ENCODE results near the gene TENM4. TPM values are rescaled to one million over a fixed set of nuclear protein-coding genes. Genes with fewer than 3 reads are reported as not detected.

TENM4 gene
- polyA plus RNA-seq, 1 experiment: 0.39 TPM

- TF ChIP-seq, protein P1, sequence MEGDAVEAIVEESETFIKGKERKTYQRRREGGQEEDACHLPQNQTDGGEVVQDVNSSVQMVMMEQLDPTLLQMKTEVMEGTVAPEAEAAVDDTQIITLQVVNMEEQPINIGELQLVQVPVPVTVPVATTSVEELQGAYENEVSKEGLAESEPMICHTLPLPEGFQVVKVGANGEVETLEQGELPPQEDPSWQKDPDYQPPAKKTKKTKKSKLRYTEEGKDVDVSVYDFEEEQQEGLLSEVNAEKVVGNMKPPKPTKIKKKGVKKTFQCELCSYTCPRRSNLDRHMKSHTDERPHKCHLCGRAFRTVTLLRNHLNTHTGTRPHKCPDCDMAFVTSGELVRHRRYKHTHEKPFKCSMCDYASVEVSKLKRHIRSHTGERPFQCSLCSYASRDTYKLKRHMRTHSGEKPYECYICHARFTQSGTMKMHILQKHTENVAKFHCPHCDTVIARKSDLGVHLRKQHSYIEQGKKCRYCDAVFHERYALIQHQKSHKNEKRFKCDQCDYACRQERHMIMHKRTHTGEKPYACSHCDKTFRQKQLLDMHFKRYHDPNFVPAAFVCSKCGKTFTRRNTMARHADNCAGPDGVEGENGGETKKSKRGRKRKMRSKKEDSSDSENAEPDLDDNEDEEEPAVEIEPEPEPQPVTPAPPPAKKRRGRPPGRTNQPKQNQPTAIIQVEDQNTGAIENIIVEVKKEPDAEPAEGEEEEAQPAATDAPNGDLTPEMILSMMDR (IDR thresholded peaks at IDR 0.05; ENCODE audit: insufficient read depth, low read depth, low read length): no peak
- POLR2A ChIA-PET: no interaction called here
- Histone ChIP-seq H3K36me3 (ENCODE audit: control insufficient read depth, insufficient read depth, low read length) (no peaks in the 10 kb centered on the region), H3K4me3 (ENCODE audit: low read depth, low read length) (no peak overlapping the region), H3K27me3 (ENCODE audit: control insufficient read depth, insufficient read depth, low read length) (no peaks in the 10 kb centered on the region)
- no peak for DNase-seq (ENCODE audit: low read depth)
- CTCF ChIA-PET: interaction anchor here (1.4 kb wide), 1 partner anchor 10 kb away, joined by 4 read pairs; no protein-coding TSS in a partner anchor
Observed at GRCh38 chr11:78833237-78833636, 607.6 kb downstream of the TENM4 start.

DNA sequence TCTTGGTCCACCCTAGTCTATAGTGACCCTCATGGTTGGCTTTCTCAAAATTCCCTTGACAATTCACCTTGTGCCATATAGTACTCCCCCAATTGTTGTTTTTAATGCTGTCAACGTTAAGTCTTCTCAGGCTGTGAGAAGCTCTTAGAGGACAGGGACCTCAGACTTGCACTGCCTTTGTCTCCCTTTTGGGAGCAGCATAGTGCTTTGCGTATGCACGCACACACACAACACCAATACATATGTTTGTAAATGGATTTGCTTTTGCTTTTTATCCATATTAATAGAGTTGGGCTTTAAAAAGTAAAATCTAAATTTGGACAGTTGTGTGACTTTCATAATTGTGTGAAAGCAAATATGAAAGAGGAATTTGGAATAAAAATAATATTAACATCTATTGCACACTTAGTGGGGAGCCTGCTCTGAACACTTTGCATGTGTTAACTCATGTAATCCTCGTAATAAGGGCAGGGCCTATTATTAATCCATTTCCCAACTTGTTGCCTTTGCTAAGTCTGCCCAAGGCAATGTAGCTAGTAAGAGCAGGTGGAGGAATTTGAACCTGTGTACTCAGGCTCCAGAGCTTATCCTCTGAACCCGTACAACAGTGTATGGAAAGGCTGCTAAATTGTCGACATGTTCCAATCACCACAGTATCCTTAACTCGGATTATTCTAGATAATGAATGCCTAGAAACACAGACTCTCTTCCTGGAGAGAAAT lies 608.4 kb downstream of the TENM4 start:
- CTCF ChIA-PET: interaction anchor here (1.2 to 1.6 kb wide), 4 partner anchors 9 to 187 kb away, joined by 3 to 6 read pairs (median 4); no protein-coding TSS in a partner anchor
- TF ChIP-seq, protein P1 (IDR thresholded peaks at IDR 0.05; ENCODE audit: insufficient read depth, low read depth, low read length): no peak
- Histone ChIP-seq H3K27me3 (ENCODE audit: control insufficient read depth, insufficient read depth, low read length) (no peaks in the 10 kb centered on the region), H3K36me3 (ENCODE audit: control insufficient read depth, insufficient read depth, low read length) (no peaks in the 10 kb centered on the region), H3K4me3 (ENCODE audit: low read depth, low read length) (no peak overlapping the region)
- POLR2A ChIA-PET: no interaction called here
- no peak for DNase-seq (ENCODE audit: low read depth)

DNA sequence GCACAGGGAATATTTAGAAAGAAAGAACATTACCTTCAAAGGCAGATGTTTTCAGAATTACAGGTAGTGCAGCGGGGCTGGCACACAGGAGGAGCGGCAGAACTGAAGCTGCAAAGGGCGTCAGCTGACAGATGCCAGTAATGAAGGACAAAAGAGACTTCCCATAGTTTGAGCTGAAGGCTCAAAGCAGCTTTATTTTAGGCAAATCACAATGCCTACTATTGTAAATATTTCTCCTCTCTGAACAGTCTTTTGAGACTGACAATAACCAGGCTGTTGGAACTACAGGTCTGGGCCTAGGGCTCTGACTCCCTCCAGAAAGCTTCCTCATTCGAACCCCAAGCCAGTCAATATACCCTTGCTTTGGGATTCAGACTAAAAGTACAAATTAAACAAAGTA lies 609.3 kb downstream of the TENM4 start:
- Histone ChIP-seq H3K4me3 (ENCODE audit: low read depth, low read length) (no peak overlapping the region), H3K27me3 (ENCODE audit: control insufficient read depth, insufficient read depth, low read length) (no peaks in the 10 kb centered on the region), H3K36me3 (ENCODE audit: control insufficient read depth, insufficient read depth, low read length) (no peaks in the 10 kb centered on the region)
- TF ChIP-seq, protein P1 (IDR thresholded peaks at IDR 0.05; ENCODE audit: insufficient read depth, low read depth, low read length): no peak
- ChIA-PET CTCF (interaction anchor here (1.2 to 1.6 kb wide), 4 partner anchors 8 to 186 kb away, joined by 3 to 6 read pairs (median 4); no protein-coding TSS in a partner anchor), POLR2A (no interaction called here)
- no peak for DNase-seq (ENCODE audit: low read depth)

DNA sequence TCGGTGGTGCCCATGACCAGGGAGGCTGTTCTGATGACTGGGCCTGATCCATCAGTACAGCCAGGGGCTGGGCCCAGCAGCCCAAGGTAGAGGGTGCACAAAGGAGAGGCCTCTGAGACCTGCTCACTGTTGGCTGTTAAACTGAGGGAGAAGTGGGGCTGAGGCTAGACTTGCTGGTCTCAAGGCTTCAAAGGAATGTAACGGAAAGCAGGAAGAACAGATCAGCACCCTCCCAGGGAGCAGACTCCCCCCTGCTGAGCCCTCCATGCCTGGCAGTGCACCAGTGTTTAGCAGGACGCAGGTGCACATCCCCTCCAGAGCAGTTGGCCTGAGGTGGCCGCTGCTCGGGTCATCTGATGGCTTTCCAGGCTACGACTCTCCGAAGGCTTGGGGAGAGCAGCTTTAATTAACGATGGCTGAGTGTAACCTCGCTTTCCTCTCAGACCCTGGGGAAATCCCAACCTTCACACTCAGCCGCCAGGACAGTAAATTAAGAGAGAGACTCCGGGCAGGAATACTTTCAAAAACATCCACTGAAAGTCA lies 610.5 kb downstream of the TENM4 start:
- no peak for DNase-seq (ENCODE audit: low read depth)
- CTCF ChIA-PET: interaction anchor here (1.6 kb wide), 1 partner anchor 32 kb away, joined by 4 read pairs; no protein-coding TSS in a partner anchor
- H3K27me3 ChIP-seq (ENCODE audit: control insufficient read depth, insufficient read depth, low read length): no peaks in the 10 kb centered on the region
- H3K4me3 ChIP-seq (ENCODE audit: low read depth, low read length): no peak overlapping the region
- H3K36me3 ChIP-seq (ENCODE audit: control insufficient read depth, insufficient read depth, low read length): no peaks in the 10 kb centered on the region
- POLR2A ChIA-PET: no interaction called here
- TF ChIP-seq, protein P1 (IDR thresholded peaks at IDR 0.05; ENCODE audit: insufficient read depth, low read depth, low read length): no peak

DNA sequence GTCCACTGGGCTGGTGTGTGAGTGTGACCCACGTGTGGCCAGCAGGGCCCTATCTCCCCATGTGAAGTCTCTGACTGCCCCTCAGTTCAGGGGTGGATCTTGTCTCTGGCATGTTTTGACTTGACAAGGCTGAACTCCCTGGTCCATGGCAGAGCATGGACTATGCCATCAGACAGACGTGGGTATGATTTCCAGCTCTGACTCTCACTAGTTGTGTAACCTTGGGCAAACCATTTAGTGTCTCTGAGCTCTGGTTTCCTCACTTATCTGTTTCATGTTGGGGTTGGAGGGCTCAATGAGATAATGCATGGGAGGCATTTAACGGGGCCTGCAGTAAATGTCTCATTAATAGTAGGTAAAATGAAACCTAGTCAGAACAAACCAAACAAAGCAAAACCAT lies 611.7 kb downstream of the TENM4 start:
- TF ChIP-seq, protein P1 (IDR thresholded peaks at IDR 0.05; ENCODE audit: insufficient read depth, low read depth, low read length): no peak
- ChIA-PET CTCF (interaction anchor here (1.0 to 1.5 kb wide), 3 partner anchors 20 to 182 kb away, joined by 3 to 6 read pairs (median 5); no protein-coding TSS in a partner anchor), POLR2A (no interaction called here)
- no peaks in the 10 kb centered on the region for H3K36me3 ChIP-seq (ENCODE audit: control insufficient read depth, insufficient read depth, low read length)
- no peaks in the 10 kb centered on the region for H3K27me3 ChIP-seq (ENCODE audit: control insufficient read depth, insufficient read depth, low read length)
- no peak overlapping the region for H3K4me3 ChIP-seq (ENCODE audit: low read depth, low read length)
- no peak for DNase-seq (ENCODE audit: low read depth)

Data from BJ (cell line).